Chondrocyte (in vitro differentiated cells): Measurements from ENCODE around the gene BEX5. TPM values are rescaled to one million over a fixed set of nuclear protein-coding genes. Genes with fewer than 3 reads are reported as not detected.
"Not testable (repeated sequence)": the region's sequence is repeated elsewhere in the genome, so short reads cannot be mapped to it uniquely, and the experiment has no call there.

Experiments used
- DNase-seq: peaks from one replicate; pipeline ENCODE4 v3.0.0; 2021; ENCODE audit warnings: mixed read lengths, low spot score
- H3K27ac Mint-ChIP-seq: one replicate; pipeline ENCODE4 v1.8.0; 2021; ENCODE audit warnings: mild to moderate bottlenecking, moderate library complexity, mixed read lengths; ENCODE audit not compliant: unreplicated experiment
- H3K27me3 Mint-ChIP-seq: 2 replicates; pipeline ENCODE4 v1.8.0; 2021; ENCODE audit warnings: low read depth, mixed read lengths
- H3K36me3 Mint-ChIP-seq: 2 replicates; pipeline ENCODE4 v1.8.0; 2021; ENCODE audit warnings: low read depth, mixed read lengths
- H3K4me1 Mint-ChIP-seq: 2 replicates; pipeline ENCODE4 v1.8.0; 2021; ENCODE audit warnings: low read depth, mild to moderate bottlenecking, mixed read lengths
- H3K4me3 Mint-ChIP-seq: one replicate; pipeline ENCODE4 v1.8.0; 2021; ENCODE audit warnings: mild to moderate bottlenecking, moderate library complexity, mixed read lengths; ENCODE audit not compliant: unreplicated experiment
- H3K9me3 Mint-ChIP-seq: 2 replicates; pipeline ENCODE4 v1.8.0; 2021; ENCODE audit warnings: low read depth, mixed read lengths
- CTCF ChIP-seq: fragments of 200-600 bp; sonication (generic); IDR thresholded peaks from 2 replicates; pipeline ENCODE4 v1.5.0; 2021; ENCODE audit warnings: antibody characterized with exemption, mild to moderate bottlenecking, moderate library complexity
- total RNA-seq: library from RNA; stranded (reverse); gene quantifications from 3 replicates; pipeline ENCODE4 v1.2.1, GENCODE V29; 2021

BEX5 gene
- total RNA-seq, 1 donor from 2014 or later, result 0.42 TPM

- no peak overlapping the region for H3K4me3 Mint-ChIP-seq
- no peaks in the 10 kb centered on the region for H3K36me3 Mint-ChIP-seq
- peaks cover 3% of the 10 kb centered on the region for H3K9me3 Mint-ChIP-seq
- TF ChIP-seq CTCF, result no peak
- H3K4me1 Mint-ChIP-seq, result no peaks in the 10 kb centered on the region
- H3K27me3 Mint-ChIP-seq, result no peaks in the 10 kb centered on the region
- no peak for DNase-seq
- no peak overlapping the region for H3K27ac Mint-ChIP-seq
Observed at GRCh38 chrX:102138064-102138463, 17.7 kb downstream of the BEX5 start.

- peaks cover 2% of the 10 kb centered on the region for H3K9me3 Mint-ChIP-seq
- peak; percentile 76 for TF ChIP-seq CTCF
- H3K4me1 Mint-ChIP-seq, result no peaks in the 10 kb centered on the region
- no peak overlapping the region for H3K4me3 Mint-ChIP-seq
- peaks cover 24% of the 10 kb centered on the region for H3K27me3 Mint-ChIP-seq
- DNase-seq, result no peak
- H3K36me3 Mint-ChIP-seq, result no peaks in the 10 kb centered on the region
- no peak overlapping the region for H3K27ac Mint-ChIP-seq
Observed at GRCh38 chrX:102129473-102129872, 26.3 kb downstream of the BEX5 start.

- Mint-ChIP-seq H3K4me1 (no peaks in the 10 kb centered on the region), H3K4me3 (no peak overlapping the region), H3K27me3 (peaks cover 21% of the 10 kb centered on the region), H3K27ac (no peak overlapping the region), H3K36me3 (no peaks in the 10 kb centered on the region), H3K9me3 (peaks cover 2% of the 10 kb centered on the region)
- DNase-seq, result no peak
- no peak for TF ChIP-seq CTCF
Observed at GRCh38 chrX:102126863-102127262, 28.9 kb downstream of the BEX5 start.

- H3K27me3 Mint-ChIP-seq, result peaks cover 21% of the 10 kb centered on the region
- H3K9me3 Mint-ChIP-seq, H3K27ac Mint-ChIP-seq, DNase-seq, H3K36me3 Mint-ChIP-seq, H3K4me1 Mint-ChIP-seq: not testable (repeated sequence)
- H3K4me3 Mint-ChIP-seq, result peak overlapping the region; percentile 20
Observed at GRCh38 chrX:102126080-102126818, 29.5 kb downstream of the BEX5 start.

- not testable (repeated sequence) for H3K9me3 Mint-ChIP-seq, DNase-seq, H3K27ac Mint-ChIP-seq, H3K4me1 Mint-ChIP-seq, H3K36me3 Mint-ChIP-seq
- Mint-ChIP-seq H3K4me3 (peak within 1 kb of the TSS; percentile 20), H3K27me3 (peaks cover 21% of the 10 kb centered on the region)
Observed at GRCh38 chrX:102125436-102125835, 30.3 kb downstream of the BEX5 start, which contains the start of gene TCEAL2. TSS of gene TCEAL2 (plus strand) at chrX:102125679. CDS start at chrX:102126831, 1,152 bp downstream.

GRCh38 chrX:102125014-102125413 is 30.8 kb downstream of the BEX5 start:
- not testable (repeated sequence) for H3K36me3 Mint-ChIP-seq, H3K4me3 Mint-ChIP-seq, H3K9me3 Mint-ChIP-seq, H3K27ac Mint-ChIP-seq, DNase-seq, H3K4me1 Mint-ChIP-seq
- peaks cover 21% of the 10 kb centered on the region for H3K27me3 Mint-ChIP-seq

GRCh38 chrX:102115748-102116147 is 40.0 kb downstream of the BEX5 start:
- Mint-ChIP-seq H3K27me3 (no peaks in the 10 kb centered on the region), H3K36me3 (no peaks in the 10 kb centered on the region), H3K4me1 (no peaks in the 10 kb centered on the region), H3K9me3 (peaks cover 26% of the 10 kb centered on the region), H3K4me3 (no peak overlapping the region), H3K27ac (no peak overlapping the region)
- peak; percentile 47 for DNase-seq
- no peak for TF ChIP-seq CTCF
